Measurements from ENCODE around the gene RAB8A.
A peak's percentile ranks its signal among the peaks of the same experiment; 100 is the strongest.
"Not testable (repeated sequence)": the region's sequence is repeated elsewhere in the genome, so short reads cannot be mapped to it uniquely, and the experiment has no call there.

RAB8A gene

DNA sequence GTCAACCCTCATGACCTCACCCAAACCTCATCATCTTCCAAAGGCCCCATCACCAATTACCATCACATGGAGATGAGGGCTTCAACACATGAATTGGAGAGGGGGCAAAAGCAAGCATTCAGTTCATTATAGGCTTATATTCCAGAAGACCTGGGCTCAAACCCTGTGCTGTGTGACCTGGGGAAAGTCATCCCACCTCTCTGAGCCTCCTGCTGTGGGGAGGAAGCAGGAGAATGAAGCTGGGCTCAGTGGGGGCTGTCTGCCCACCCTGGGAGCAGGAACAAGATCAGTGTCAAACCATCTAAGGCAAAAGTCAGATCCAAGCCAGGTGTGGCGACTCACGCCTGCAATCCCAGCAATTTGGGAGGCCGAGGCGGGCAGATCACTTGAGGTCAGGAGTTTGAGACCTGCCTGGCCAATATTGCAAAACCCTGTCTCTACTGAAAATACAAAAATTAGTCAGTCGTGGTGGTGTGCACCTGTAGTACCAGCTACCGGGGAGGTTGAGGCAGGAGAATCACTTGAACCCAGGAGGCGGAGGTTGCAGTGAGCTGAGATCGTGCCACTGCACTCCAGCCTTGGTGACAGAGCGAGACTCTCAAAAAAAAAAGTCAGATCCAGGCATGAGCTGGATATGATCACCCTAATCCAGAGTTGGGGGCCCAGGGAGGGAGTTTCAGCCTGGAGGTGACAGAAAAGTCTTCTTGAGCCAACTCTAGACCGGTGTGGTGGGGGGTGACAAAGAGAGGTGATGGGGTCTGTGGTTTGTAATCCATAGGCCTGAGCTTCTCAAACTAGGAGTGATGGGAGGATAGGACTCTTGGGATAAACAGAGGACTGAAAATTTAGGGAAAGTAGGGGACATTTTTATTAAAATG is 37.0 kb upstream of the RAB8A start:
- Mint-ChIP-seq H3K27ac (peak overlapping the region; percentile 95), H3K36me3 (ENCODE audit: low read depth) (peaks cover 23% of the 10 kb centered on the region), H3K27me3 (ENCODE audit: low read depth) (no peaks in the 10 kb centered on the region), H3K4me3 (peak overlapping the region; percentile 90), H3K9me3 (no peaks in the 10 kb centered on the region), H3K4me1 (ENCODE audit: low read depth) (peaks cover 50% of the 10 kb centered on the region)
- DNase-seq (ENCODE audit: low spot score): no peak

DNA sequence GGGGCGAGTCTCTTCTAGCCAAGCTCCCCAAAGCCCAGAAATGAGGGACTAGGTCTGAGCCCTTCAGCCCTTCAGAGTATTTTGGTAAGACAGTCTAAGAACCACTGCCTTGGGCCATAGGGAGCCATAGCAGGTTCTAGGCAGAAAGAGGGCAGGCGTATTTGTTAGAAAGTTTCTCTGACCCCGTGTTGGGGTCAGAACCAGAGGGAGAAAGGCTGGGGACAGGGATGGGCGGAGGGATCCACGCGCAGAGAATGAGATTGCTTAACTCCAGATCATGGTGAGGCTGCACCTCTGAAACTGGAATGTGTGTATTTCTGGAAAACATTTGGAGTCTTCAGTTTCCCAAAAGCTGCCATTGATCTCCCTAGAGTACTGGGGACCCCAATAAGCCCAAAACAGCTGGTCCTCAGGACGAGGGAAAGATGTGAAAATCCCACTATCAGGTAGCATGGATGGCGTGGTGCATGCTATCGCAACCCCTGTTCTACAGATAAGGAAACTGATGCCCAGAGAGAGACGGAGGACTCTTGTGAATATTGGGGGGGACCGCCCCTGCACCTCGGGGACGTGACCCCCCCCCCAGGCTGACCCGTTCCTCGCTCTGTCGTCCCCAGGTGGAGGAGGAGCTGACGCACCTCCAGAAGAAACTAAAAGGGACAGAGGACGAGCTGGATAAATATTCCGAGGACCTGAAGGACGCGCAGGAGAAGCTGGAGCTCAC is 36.1 kb upstream of the RAB8A start:
- Mint-ChIP-seq H3K27me3 (ENCODE audit: low read depth) (no peaks in the 10 kb centered on the region), H3K36me3 (ENCODE audit: low read depth) (peaks cover 31% of the 10 kb centered on the region), H3K4me1 (ENCODE audit: low read depth) (peaks cover 57% of the 10 kb centered on the region), H3K4me3 (peak overlapping the region; percentile 90), H3K27ac (peak overlapping the region; percentile 95), H3K9me3 (no peaks in the 10 kb centered on the region)
- no peak for DNase-seq (ENCODE audit: low spot score)

DNA sequence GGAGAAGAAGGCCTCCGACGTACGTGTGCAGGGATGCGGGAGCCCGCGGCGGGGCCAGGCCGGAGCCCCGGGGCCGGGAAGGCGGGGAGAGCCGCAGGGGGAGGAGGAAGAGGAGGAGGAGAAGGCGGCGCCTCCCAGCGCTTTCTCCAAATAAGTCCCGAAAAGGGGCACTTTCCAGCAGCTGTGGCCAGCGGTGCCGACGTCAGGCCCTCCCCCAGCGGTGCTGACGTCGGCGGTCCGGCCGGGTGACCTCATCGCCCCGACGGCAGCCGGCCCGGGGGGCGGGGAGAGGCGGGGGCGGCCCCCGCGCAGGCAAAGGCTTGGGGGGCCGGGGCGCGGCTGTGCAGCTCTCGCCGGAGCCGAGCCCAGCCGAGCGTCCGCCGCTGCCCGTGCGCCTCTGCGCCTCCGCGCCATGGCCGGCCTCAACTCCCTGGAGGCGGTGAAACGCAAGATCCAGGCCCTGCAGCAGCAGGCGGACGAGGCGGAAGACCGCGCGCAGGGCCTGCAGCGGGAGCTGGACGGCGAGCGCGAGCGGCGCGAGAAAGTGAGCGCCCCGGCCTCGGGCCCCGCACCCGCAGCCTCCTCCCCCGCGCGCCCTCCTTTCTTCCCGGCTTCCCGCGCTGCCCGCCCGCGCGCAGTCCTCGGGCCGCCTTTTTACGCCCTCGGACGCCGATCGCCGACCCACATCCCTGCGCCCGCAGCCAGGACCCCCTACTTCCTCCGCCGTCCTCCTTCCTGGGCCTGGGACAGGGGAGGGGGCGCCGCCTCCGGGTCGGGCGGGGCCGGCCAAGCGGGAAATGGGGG is 35.3 kb upstream of the RAB8A start, which contains the start of gene TPM4:
TSS of gene TPM4 (plus strand) at position 342 of the 804 bp plus-strand sequence. CDS start at position 413, 71 bp downstream.
- Mint-ChIP-seq H3K4me1 (ENCODE audit: low read depth) (peaks cover 59% of the 10 kb centered on the region), H3K9me3 (no peaks in the 10 kb centered on the region), H3K27ac (peak within 1 kb of the TSS; percentile 99), H3K36me3 (ENCODE audit: low read depth) (peaks cover 38% of the 10 kb centered on the region), H3K27me3 (ENCODE audit: low read depth) (no peaks in the 10 kb centered on the region), H3K4me3 (peak within 1 kb of the TSS; percentile 94)
- peak; percentile 91 for DNase-seq (ENCODE audit: low spot score)

DNA sequence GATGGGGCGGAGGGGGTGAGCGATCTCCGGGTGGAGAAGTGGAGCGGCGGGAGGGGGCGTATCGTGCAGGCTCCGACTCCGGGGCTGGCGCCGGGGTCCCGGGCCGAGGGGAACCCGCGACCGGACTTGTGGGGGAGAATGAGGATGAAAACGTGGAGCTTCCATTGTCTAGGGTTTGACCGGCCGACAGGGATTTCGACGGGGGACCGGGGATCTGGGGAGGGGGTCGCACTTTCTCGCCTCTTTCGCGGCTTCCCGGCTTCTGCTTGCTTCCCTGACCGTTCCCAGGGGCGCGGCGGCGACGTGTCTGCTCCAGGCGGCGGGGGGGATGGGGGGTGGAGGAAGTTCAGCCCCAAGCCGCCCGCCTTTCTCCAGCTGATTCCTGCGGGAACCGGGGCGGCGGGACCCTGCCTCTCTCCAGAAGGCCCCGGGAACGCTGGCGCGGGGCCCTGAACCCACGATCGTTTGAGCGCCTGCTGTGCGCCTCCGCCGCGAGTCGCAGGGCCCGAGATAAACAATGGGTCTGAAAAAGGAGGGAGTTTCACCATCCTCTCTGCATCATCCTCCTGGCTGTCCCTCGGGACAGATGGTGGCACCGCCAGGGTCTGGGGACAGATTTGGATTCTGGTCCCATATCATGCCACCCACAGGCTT is 34.6 kb upstream of the RAB8A start:
- peaks cover 64% of the 10 kb centered on the region for H3K4me1 Mint-ChIP-seq (ENCODE audit: low read depth)
- H3K4me3 Mint-ChIP-seq: peak overlapping the region; percentile 94
- peaks cover 45% of the 10 kb centered on the region for H3K36me3 Mint-ChIP-seq (ENCODE audit: low read depth)

DNA sequence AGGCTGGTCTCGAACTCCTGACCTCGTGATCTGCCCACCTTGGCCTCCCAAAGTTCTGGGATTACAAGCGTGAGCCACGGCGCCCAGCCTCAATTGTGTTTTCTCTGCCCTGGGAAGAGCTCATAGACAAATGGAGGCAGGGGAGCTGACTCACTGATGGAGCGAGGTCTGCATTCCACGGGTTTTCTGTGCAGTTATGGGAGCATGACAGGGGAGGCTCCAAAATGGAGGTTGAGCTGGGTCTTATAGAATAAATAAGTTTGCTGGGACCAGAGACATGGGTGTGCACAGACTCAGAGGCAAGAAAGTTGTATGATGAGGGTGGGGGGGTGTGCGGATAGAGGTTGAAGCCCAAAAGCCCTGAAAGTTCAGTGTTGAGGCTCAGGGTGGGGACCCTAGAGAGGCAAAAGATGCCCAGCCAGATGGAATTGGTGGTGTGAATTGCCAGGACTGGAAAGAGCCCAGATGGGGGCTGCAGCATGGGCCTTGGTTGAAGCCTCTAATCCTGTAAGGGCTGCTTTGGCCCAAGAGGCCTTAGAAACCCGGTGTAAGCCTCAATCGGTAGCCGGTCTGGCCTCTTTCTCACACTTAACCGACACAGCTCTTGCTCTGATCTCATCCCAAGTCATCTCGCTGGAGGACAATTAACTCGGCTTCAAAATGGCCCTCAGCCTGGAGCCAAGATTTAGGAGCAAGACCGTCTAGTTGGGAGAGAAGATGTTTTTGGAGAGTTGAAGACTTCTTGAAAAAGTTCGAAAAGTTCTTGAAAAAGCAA is 33.5 kb upstream of the RAB8A start:
- Mint-ChIP-seq H3K4me1 (ENCODE audit: low read depth) (peaks cover 62% of the 10 kb centered on the region), H3K27me3 (ENCODE audit: low read depth) (no peaks in the 10 kb centered on the region), H3K9me3 (no peaks in the 10 kb centered on the region), H3K36me3 (ENCODE audit: low read depth) (peaks cover 56% of the 10 kb centered on the region), H3K27ac (peak overlapping the region; percentile 99), H3K4me3 (peak overlapping the region; percentile 94)
- peak; percentile 38 for DNase-seq (ENCODE audit: low spot score)

More for the DNA sequence above, 34.6 kb upstream of the RAB8A start:
- Mint-ChIP-seq H3K27me3 (ENCODE audit: low read depth) (no peaks in the 10 kb centered on the region), H3K27ac (peak overlapping the region; percentile 99), H3K9me3 (no peaks in the 10 kb centered on the region)
- no peak for DNase-seq (ENCODE audit: low spot score)

DNA sequence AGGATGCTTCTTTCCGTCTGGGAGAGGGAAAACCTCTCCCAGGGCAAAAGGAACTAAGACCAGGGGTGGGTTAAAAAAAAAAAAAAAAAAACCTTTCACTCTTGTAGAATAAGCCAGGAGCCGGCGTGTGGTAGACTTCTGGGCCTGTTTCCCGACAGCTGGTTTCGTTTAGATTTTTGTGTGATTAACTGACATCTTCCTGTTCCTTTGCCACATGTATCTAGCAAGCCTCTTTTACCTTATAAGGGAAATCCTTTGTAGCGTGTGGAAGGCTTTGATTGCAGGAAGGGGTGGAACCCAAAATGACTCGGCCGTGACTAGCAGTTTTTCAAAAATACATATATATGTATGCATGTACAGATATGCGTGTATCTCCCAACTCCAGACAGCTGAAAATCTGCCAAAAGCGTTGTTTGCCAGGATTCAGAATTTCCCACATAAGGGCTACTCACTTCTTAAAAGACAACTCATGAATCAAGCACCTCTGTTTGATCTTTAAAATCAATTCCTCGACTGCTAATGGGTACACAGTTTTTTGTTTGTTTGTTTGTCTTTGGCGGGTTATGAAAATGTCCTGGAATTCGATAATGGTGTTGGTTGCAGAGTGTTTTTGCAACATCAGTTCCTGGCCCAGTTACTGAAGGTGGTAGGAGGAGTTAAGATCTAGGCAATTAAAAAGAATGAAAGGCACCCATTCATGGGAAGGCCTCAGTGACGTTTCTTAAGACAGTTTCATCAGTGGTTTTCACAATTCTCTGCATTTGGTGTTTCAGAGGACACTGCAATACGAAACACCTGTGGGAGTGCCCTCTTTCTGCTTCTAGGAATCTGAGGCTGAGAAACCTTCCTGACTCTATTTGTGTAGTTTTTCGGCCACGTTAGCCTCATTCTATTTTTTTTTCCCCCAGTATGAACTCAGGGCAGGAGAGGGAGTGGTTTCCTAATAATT is 32.7 kb upstream of the RAB8A start:
- Mint-ChIP-seq H3K36me3 (ENCODE audit: low read depth) (peaks cover 64% of the 10 kb centered on the region), H3K27me3 (ENCODE audit: low read depth) (no peaks in the 10 kb centered on the region), H3K4me1 (ENCODE audit: low read depth) (peaks cover 60% of the 10 kb centered on the region), H3K9me3 (no peaks in the 10 kb centered on the region), H3K4me3 (peak overlapping the region; percentile 94), H3K27ac (peak overlapping the region; percentile 99)
- peak; percentile 77 for DNase-seq (ENCODE audit: low spot score)

DNA sequence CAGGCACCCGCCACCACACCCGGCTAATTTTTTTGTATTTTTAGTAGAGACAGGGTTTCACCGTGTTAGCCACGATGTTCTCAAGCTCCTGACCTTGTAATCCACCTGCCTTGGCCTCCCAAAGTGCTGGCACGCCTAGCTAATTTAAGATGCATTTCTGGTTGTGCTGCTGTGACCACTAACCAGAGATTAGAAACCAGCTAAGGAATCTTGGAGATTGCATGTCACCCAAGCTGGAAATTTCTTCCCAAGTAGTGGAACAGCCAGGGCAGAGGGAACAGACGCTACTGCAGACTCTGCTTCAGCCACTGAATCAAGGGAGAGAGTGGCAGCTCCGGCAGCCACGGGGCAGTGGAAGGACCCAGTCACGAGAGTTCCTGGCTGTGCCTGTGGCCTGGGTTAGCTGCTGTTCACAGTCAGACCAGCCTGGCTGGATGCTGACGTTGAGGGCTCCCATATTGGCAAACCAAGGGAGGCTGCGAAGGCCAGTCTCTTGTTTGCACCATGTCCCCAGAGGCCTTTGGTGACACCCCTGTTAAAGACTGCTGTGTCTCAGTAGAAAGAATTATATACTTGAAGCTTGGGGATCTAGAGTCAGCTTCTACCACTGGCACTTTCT is 27.5 kb upstream of the RAB8A start:
- Mint-ChIP-seq H3K9me3 (no peaks in the 10 kb centered on the region), H3K27me3 (ENCODE audit: low read depth) (no peaks in the 10 kb centered on the region), H3K4me3 (peak overlapping the region; percentile 43), H3K36me3 (ENCODE audit: low read depth) (peaks cover 87% of the 10 kb centered on the region), H3K4me1 (ENCODE audit: low read depth) (peaks cover 64% of the 10 kb centered on the region), H3K27ac (no peak overlapping the region)
- no peak for DNase-seq (ENCODE audit: low spot score)

DNA sequence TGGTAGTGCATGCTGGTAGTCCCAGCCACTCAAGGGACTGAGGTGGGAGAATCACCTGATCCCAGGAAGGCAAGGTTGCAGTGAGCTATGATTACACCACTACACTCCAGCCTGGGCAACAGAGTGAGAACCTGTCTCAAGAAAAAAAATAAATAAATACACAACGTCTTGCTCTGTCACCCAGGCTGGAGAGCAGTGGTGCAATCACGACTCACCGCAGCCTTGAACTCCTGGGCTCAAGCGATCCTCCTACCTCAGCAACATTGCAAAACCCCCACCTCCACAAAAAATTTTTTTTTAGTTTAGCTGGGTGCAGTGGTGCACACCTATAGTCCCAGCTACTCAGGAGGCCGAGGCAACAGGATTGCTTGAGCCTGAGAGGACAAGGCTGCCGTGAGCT is 26.6 kb upstream of the RAB8A start:
- no peak for DNase-seq (ENCODE audit: low spot score)
- no peaks in the 10 kb centered on the region for H3K9me3 Mint-ChIP-seq
- peak overlapping the region; percentile 94 for H3K27ac Mint-ChIP-seq
- H3K27me3 Mint-ChIP-seq (ENCODE audit: low read depth): no peaks in the 10 kb centered on the region
- H3K36me3 Mint-ChIP-seq (ENCODE audit: low read depth): peaks cover 89% of the 10 kb centered on the region
- peak overlapping the region; percentile 88 for H3K4me3 Mint-ChIP-seq
- peaks cover 66% of the 10 kb centered on the region for H3K4me1 Mint-ChIP-seq (ENCODE audit: low read depth)

DNA sequence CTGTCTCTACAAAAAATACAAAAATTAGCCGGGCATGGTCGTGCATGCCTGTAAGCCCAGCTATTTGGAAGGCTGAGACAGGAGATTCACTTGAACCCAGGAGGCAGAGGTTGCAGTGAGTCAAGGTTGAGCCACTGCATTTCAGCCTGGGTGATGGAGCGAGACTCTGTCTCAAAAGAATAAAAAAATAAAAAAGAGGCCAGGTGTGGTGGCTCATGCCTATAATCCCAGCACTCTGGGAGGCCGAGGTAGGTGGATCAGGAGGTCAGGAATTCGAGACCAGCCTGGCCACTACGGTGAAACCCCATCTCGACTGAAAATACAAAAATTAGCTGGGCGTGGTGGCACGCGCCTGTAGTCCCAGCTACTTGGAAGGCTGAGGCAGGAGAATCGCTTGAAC is 24.3 kb upstream of the RAB8A start:
- H3K27ac Mint-ChIP-seq: not testable (repeated sequence)
- peaks cover 90% of the 10 kb centered on the region for H3K36me3 Mint-ChIP-seq (ENCODE audit: low read depth)

DNA sequence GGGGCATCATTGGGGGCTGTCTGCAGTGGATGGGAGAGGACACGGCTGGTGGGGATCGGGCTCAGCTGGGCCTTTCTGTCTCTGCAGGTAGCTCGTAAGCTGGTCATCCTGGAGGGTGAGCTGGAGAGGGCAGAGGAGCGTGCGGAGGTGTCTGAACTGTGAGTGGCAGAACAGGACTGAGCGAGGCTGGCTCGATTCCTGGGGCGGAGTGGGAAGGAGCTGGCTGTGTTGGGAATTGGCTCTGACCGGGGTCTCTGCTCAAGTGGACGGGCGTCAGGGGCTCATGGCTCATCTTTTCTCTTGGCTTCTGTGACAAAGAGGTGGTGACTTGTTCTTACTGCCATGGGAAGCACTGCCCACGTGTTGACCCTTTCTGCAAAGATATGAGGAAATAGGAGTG is 23.7 kb upstream of the RAB8A start:
- H3K27ac Mint-ChIP-seq: no peak overlapping the region
- no peaks in the 10 kb centered on the region for H3K9me3 Mint-ChIP-seq
- no peak overlapping the region for H3K4me3 Mint-ChIP-seq
- H3K27me3 Mint-ChIP-seq (ENCODE audit: low read depth): no peaks in the 10 kb centered on the region
- DNase-seq (ENCODE audit: low spot score): no peak
- H3K4me1 Mint-ChIP-seq (ENCODE audit: low read depth): peaks cover 51% of the 10 kb centered on the region
- H3K36me3 Mint-ChIP-seq (ENCODE audit: low read depth): peaks cover 88% of the 10 kb centered on the region

More for the DNA sequence above, 24.3 kb upstream of the RAB8A start:
- not testable (repeated sequence) for H3K9me3 Mint-ChIP-seq; DNase-seq (ENCODE audit: low spot score); H3K4me3 Mint-ChIP-seq; H3K27me3 Mint-ChIP-seq (ENCODE audit: low read depth)
- H3K4me1 Mint-ChIP-seq (ENCODE audit: low read depth): peaks cover 50% of the 10 kb centered on the region

DNA sequence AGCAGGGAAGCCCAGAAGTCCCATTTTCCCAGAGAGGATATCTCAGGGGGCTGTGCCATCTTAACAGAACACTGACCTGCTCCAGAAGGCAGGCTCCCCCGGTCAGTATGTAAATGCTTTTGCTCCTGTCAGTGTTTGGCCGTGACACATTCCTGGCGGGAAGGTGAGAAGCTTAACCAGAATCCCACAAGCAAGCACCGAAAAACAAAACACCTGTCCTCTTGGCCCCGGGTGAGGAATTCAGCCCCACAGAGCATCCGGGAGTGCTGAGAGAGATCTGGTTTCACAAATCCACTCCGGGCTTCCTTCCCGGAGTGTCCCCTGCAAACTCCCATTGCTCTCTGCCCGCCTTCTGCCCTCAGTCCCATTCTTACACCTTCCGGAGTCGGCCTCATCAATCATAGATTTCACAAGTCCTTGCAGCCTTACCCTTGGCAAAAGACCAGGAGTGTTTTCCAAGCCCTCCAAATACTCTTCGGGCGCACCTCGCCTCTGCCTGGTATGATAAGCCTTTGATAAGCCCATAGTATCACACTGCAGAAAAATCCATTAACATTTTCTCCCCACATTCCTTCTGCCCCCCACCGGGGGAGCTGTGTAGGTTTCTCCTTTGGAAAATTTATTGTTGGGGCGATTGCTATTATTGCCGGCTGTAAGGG is 23.2 kb upstream of the RAB8A start:
- Mint-ChIP-seq H3K27me3 (ENCODE audit: low read depth) (no peaks in the 10 kb centered on the region), H3K27ac (peak overlapping the region; percentile 4), H3K4me3 (peak overlapping the region; percentile 21), H3K4me1 (ENCODE audit: low read depth) (peaks cover 49% of the 10 kb centered on the region), H3K9me3 (no peaks in the 10 kb centered on the region), H3K36me3 (ENCODE audit: low read depth) (peaks cover 88% of the 10 kb centered on the region)
- DNase-seq (ENCODE audit: low spot score): no peak

All from T-helper 2 cell treated with Interferon-gamma antibody and Interleukin-4, amounts not matched to agents 5 μg/mL and 100 μg/mL, for 36 hours (primary cell).